ENCODE measurements around the gene YKT6. TPM values are rescaled to one million over a fixed set of nuclear protein-coding genes. Genes with fewer than 3 reads are reported as not detected.

The YKT6 gene
- total RNA-seq, 2 experiments from 2014 or later, result 53.5 to 57.3 TPM

- H3K9me3 Mint-ChIP-seq, result no peaks in the 10 kb centered on the region
- no peak overlapping the region for H3K4me3 Mint-ChIP-seq
- no peak for DNase-seq
- no peaks in the 10 kb centered on the region for H3K4me1 Mint-ChIP-seq (ENCODE audit: low read depth)
- intact Hi-C loops (cut with micrococcal nuclease), result no loop called here
- H3K27ac Mint-ChIP-seq, result no peak overlapping the region
- CTCF ChIA-PET, result interaction anchor here (0.7 to 2.9 kb wide), 3 partner anchors 22 to 149 kb away, joined by 3 to 8 read pairs (median 3); no protein-coding TSS in a partner anchor
- no peaks in the 10 kb centered on the region for H3K27me3 Mint-ChIP-seq (ENCODE audit: low read depth)
- no peaks in the 10 kb centered on the region for H3K36me3 Mint-ChIP-seq (ENCODE audit: low read depth)
These were observed 17.8 kb downstream of the YKT6 start for GRCh38 chr7:44218418-44219201.

GRCh38 chr7:44219371-44220045, 18.7 kb downstream of the YKT6 start:
- intact Hi-C loops (cut with micrococcal nuclease), result no loop called here
- Mint-ChIP-seq H3K4me1 (ENCODE audit: low read depth) (no peaks in the 10 kb centered on the region), H3K36me3 (ENCODE audit: low read depth) (no peaks in the 10 kb centered on the region), H3K9me3 (no peaks in the 10 kb centered on the region), H3K27ac (no peak overlapping the region), H3K27me3 (ENCODE audit: low read depth) (no peaks in the 10 kb centered on the region), H3K4me3 (no peak overlapping the region)
- CTCF ChIA-PET, result interaction anchor here (2.9 kb wide), 1 partner anchor 21 kb away, joined by 8 read pairs; no protein-coding TSS in a partner anchor
- DNase-seq, result no peak

GRCh38 chr7:44220046-44220357, 19.2 kb downstream of the YKT6 start:
- Mint-ChIP-seq H3K4me1 (ENCODE audit: low read depth) (no peaks in the 10 kb centered on the region), H3K4me3 (no peak overlapping the region), H3K27ac (no peak overlapping the region), H3K9me3 (no peaks in the 10 kb centered on the region), H3K27me3 (ENCODE audit: low read depth) (no peaks in the 10 kb centered on the region), H3K36me3 (ENCODE audit: low read depth) (no peaks in the 10 kb centered on the region)
- CTCF ChIA-PET, result interaction anchor here (2.9 kb wide), 1 partner anchor 21 kb away, joined by 8 read pairs; no protein-coding TSS in a partner anchor
- DNase-seq, result no peak
- intact Hi-C loops (cut with micrococcal nuclease), result no loop called here

GRCh38 chr7:44220358-44221112, 19.8 kb downstream of the YKT6 start:
- Mint-ChIP-seq H3K9me3 (no peaks in the 10 kb centered on the region), H3K36me3 (ENCODE audit: low read depth) (no peaks in the 10 kb centered on the region), H3K4me3 (no peak overlapping the region), H3K4me1 (ENCODE audit: low read depth) (no peaks in the 10 kb centered on the region), H3K27me3 (ENCODE audit: low read depth) (no peaks in the 10 kb centered on the region), H3K27ac (no peak overlapping the region)
- no peak for DNase-seq
- intact Hi-C loops (cut with micrococcal nuclease), result no loop called here
- CTCF ChIA-PET, result no interaction called here

GRCh38 chr7:44221231-44221791, 20.5 kb downstream of the YKT6 start:
- H3K4me1 Mint-ChIP-seq (ENCODE audit: low read depth), result no peaks in the 10 kb centered on the region
- no peak for DNase-seq
- CTCF ChIA-PET, result interaction anchor here (1.5 kb wide), 1 partner anchor 19 kb away, joined by 5 read pairs; no protein-coding TSS in a partner anchor

GRCh38 chr7:44222074-44222473, 21.3 kb downstream of the YKT6 start:
- CTCF ChIA-PET, result interaction anchor here (0.7 to 1.5 kb wide), 3 partner anchors 18 to 40 kb away, joined by 3 to 5 read pairs (median 4); no protein-coding TSS in a partner anchor
- no peak overlapping the region for H3K27ac Mint-ChIP-seq
- H3K36me3 Mint-ChIP-seq (ENCODE audit: low read depth), result no peaks in the 10 kb centered on the region
- H3K27me3 Mint-ChIP-seq (ENCODE audit: low read depth), result no peaks in the 10 kb centered on the region
- H3K4me3 Mint-ChIP-seq, result no peak overlapping the region
- intact Hi-C loops (cut with micrococcal nuclease), result no loop called here
- no peaks in the 10 kb centered on the region for H3K9me3 Mint-ChIP-seq
- no peak for DNase-seq
- H3K4me1 Mint-ChIP-seq (ENCODE audit: low read depth), result no peaks in the 10 kb centered on the region

More at GRCh38 chr7:44221231-44221791, 20.5 kb downstream of the YKT6 start:
- Mint-ChIP-seq H3K9me3 (no peaks in the 10 kb centered on the region), H3K27ac (no peak overlapping the region), H3K4me3 (no peak overlapping the region), H3K36me3 (ENCODE audit: low read depth) (no peaks in the 10 kb centered on the region), H3K27me3 (ENCODE audit: low read depth) (no peaks in the 10 kb centered on the region)
- intact Hi-C loops (cut with micrococcal nuclease), result no loop called here

- DNase-seq, result no peak
- Mint-ChIP-seq H3K27me3 (ENCODE audit: low read depth) (no peaks in the 10 kb centered on the region), H3K27ac (no peak overlapping the region), H3K9me3 (no peaks in the 10 kb centered on the region), H3K36me3 (ENCODE audit: low read depth) (no peaks in the 10 kb centered on the region), H3K4me1 (ENCODE audit: low read depth) (no peaks in the 10 kb centered on the region), H3K4me3 (no peak overlapping the region)
- intact Hi-C loops (cut with micrococcal nuclease), result no loop called here
- CTCF ChIA-PET, result interaction anchor here (0.7 to 1.5 kb wide), 4 partner anchors 18 to 39 kb away, joined by 3 to 5 read pairs (median 4); no protein-coding TSS in a partner anchor
These were observed 22.0 kb downstream of the YKT6 start for GRCh38 chr7:44222776-44223261.

- Mint-ChIP-seq H3K4me3 (no peak overlapping the region), H3K27me3 (ENCODE audit: low read depth) (no peaks in the 10 kb centered on the region), H3K36me3 (ENCODE audit: low read depth) (no peaks in the 10 kb centered on the region), H3K27ac (no peak overlapping the region), H3K9me3 (no peaks in the 10 kb centered on the region), H3K4me1 (ENCODE audit: low read depth) (no peaks in the 10 kb centered on the region)
- DNase-seq, result no peak
- CTCF ChIA-PET, result interaction anchor here (0.8 kb wide), 1 partner anchor 18 kb away, joined by 3 read pairs; no protein-coding TSS in a partner anchor
- intact Hi-C loops (cut with micrococcal nuclease), result no loop called here
These were observed 22.7 kb downstream of the YKT6 start for GRCh38 chr7:44223362-44224079.

- Mint-ChIP-seq H3K9me3 (no peaks in the 10 kb centered on the region), H3K4me1 (ENCODE audit: low read depth) (no peaks in the 10 kb centered on the region), H3K27ac (no peak overlapping the region), H3K36me3 (ENCODE audit: low read depth) (no peaks in the 10 kb centered on the region), H3K4me3 (no peak overlapping the region), H3K27me3 (ENCODE audit: low read depth) (no peaks in the 10 kb centered on the region)
- intact Hi-C loops (cut with micrococcal nuclease), result no loop called here
- CTCF ChIA-PET, result interaction anchor here (1.5 kb wide), 1 partner anchor 16 kb away, joined by 4 read pairs; no protein-coding TSS in a partner anchor
- no peak for DNase-seq
These were observed 23.5 kb downstream of the YKT6 start for GRCh38 chr7:44224080-44224973.

GRCh38 chr7:44224974-44225565, 24.3 kb downstream of the YKT6 start:
- Mint-ChIP-seq H3K4me1 (ENCODE audit: low read depth) (no peaks in the 10 kb centered on the region), H3K36me3 (ENCODE audit: low read depth) (no peaks in the 10 kb centered on the region), H3K4me3 (no peak overlapping the region), H3K27ac (no peak overlapping the region), H3K9me3 (no peaks in the 10 kb centered on the region), H3K27me3 (ENCODE audit: low read depth) (no peaks in the 10 kb centered on the region)
- no peak for DNase-seq
- intact Hi-C loops (cut with micrococcal nuclease), result no loop called here
- CTCF ChIA-PET, result interaction anchor here (1.5 kb wide), 1 partner anchor 16 kb away, joined by 4 read pairs; no protein-coding TSS in a partner anchor
